Measurements from ENCODE around the gene MEX3C.

Gene MEX3C

DNA sequence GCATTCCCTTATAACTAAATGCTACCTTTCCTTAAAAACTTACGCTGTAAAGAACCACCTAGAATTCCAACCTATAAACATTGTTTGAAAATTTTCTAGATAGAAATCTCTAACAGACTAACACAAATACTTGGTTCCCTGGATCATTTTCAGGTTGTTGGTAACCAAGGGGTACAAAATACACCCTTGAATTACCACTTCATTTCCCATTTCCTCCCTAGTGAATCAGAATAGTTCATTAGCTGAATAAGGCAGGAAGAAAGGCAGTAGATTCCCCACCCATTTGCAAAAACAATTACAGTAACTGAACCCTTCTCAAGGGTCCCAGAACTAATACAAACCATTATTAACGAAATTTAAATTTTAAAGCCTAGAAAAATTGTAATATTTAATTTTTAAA lies 5.5 kb downstream of the MEX3C start:
- H3K4me3 ChIP-seq (ENCODE audit: low read depth, low read length): peak overlapping the region; percentile 64
- TF ChIP-seq, protein P1, sequence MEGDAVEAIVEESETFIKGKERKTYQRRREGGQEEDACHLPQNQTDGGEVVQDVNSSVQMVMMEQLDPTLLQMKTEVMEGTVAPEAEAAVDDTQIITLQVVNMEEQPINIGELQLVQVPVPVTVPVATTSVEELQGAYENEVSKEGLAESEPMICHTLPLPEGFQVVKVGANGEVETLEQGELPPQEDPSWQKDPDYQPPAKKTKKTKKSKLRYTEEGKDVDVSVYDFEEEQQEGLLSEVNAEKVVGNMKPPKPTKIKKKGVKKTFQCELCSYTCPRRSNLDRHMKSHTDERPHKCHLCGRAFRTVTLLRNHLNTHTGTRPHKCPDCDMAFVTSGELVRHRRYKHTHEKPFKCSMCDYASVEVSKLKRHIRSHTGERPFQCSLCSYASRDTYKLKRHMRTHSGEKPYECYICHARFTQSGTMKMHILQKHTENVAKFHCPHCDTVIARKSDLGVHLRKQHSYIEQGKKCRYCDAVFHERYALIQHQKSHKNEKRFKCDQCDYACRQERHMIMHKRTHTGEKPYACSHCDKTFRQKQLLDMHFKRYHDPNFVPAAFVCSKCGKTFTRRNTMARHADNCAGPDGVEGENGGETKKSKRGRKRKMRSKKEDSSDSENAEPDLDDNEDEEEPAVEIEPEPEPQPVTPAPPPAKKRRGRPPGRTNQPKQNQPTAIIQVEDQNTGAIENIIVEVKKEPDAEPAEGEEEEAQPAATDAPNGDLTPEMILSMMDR (IDR thresholded peaks at IDR 0.05; ENCODE audit: insufficient read depth, low read depth, low read length, missing control alignments): no peak
- DNase-seq (ENCODE audit: low read depth): no peak

DNA sequence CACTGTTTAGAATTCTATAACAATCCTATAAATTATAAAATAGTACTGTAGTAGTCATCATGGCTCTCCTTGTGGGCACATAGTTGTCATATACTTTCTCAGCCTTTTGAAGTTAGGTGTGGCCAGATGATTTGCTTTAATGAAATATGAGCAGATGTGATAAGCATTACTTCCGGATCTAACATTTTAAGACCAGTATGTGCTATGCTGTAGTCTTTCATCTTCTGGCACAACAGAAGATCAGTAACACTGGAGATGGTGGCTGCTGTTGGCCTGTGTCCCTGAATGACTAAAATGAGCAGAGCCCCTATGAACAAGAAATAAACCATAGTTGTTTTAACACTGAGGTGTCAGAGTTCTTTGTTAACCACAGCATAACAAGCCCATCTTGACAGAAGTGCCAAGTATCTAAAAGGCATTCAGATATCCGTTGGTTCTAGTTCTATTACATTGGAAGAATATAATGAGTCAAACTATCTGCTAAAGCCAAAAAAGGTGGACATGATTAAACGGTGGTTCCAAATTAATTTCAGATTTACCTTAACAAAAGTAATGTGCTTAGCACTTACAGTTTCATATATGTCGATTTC lies 6.3 kb downstream of the MEX3C start:
- no peak overlapping the region; the same call in 1 of the 2 replicates for H3K4me3 ChIP-seq (ENCODE audit: low read depth, low read length)
- TF ChIP-seq, protein P1 (IDR thresholded peaks at IDR 0.05; ENCODE audit: insufficient read depth, low read depth, low read length, missing control alignments): no peak
- DNase-seq (ENCODE audit: low read depth): peak; percentile 80

DNA sequence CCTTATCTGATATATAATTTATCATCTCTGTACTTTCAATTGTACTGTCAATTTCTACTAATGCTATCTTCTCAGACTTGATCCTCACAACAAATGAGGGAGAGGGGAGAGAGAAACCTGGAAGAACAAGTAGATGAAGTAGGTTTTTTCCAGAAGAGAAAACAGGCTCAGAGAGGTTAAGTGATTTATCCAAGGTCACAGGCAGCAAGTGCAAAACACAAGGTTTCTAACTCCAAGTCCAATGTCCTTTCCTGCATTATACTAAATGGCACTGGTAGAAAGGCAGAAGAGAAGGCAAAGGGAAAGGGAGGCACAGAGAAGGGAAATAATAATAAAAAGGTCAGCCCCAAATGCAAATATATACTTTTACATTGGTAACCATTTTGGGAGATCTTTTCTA lies 7.5 kb downstream of the MEX3C start:
- TF ChIP-seq, protein P1 (IDR thresholded peaks at IDR 0.05; ENCODE audit: insufficient read depth, low read depth, low read length, missing control alignments): no peak
- DNase-seq (ENCODE audit: low read depth): no peak
- no peak overlapping the region for H3K4me3 ChIP-seq (ENCODE audit: low read depth, low read length)

DNA sequence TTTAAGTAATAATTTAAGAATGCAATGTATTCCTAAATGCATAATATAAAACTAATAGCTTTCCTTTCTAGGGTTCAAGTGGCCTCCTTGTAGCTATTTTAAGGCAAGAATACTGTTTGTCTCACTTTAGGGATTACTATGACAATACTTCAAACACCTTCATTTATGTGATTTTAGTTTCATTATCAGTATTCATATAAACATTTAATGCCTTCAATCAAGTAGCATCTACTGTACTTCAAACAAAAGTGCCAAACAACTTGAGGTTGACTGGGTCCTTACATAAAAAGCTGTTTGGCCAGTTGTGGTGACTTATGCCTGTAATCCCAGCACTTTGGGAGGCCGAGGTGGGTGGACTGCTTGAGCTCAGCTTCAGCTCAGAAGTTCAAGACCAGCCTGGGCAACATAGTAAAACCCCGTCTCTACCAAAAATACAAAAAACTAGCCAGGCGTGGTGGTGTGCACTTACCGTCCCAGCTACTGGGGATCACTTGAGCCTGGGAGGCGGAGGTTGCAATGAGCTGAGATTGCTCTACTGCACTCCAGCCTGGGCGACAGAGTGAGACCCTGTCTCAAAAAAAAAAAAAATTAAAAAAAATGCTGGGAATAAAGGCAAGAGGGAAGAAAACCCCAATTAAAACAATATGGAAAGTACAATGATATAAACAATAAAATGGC lies 9.3 kb downstream of the MEX3C start:
- H3K4me3 ChIP-seq (ENCODE audit: low read depth, low read length): peak overlapping the region; percentile 30
- TF ChIP-seq, protein P1 (IDR thresholded peaks at IDR 0.05; ENCODE audit: insufficient read depth, low read depth, low read length, missing control alignments): no peak
- peak; percentile 42 for DNase-seq (ENCODE audit: low read depth)

DNA sequence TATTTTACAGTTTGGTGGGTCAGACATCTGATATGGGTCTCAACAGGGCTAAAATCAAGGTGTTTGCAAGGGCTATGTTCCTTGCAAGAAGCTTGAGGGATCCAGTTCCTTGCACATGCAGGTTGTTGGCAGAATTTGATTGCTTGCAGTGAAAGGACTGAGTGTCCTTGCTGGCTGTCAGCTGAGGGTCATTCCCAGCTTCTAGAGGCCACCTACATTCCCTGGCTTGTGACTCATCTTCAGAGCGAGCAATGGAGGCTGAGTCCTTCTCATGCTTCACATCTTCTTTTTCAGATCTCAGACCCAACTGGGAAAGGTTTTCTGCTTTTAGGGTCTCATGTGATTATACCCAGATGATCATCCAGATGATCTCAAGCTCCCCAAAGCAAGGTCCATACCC lies 12.4 kb downstream of the MEX3C start:
- TF ChIP-seq, protein P1 (IDR thresholded peaks at IDR 0.05; ENCODE audit: insufficient read depth, low read depth, low read length, missing control alignments): no peak
- DNase-seq (ENCODE audit: low read depth): no peak

DNA sequence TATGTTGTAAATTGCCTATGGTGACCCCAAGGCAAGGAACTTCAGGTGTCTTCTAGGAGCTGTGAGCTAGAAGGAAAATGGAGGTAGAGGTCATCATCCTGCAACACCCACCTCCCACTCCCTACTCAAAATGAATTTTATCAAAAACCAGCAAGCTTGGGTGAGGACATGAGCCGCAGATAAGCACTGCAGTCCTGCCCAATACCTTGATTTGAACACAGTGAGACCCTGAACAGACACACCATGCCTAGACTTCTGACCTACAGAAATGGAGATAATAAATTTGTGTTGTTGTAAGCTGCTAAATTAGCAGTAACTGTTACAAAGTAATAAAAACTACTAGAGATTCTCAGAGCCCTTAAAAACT lies 13.4 kb downstream of the MEX3C start:
- no peak overlapping the region for H3K4me3 ChIP-seq (ENCODE audit: low read depth, low read length)
- TF ChIP-seq, protein P1 (IDR thresholded peaks at IDR 0.05; ENCODE audit: insufficient read depth, low read depth, low read length, missing control alignments): no peak
- DNase-seq (ENCODE audit: low read depth): no peak

More for the DNA sequence above, 12.4 kb downstream of the MEX3C start:
- no peak overlapping the region for H3K4me3 ChIP-seq (ENCODE audit: low read depth, low read length)

All from GM12865 (cell line).